ENCODE results near the gene OR2F1.
"Not testable (repeated sequence)": the region's sequence is repeated elsewhere in the genome, so short reads cannot be mapped to it uniquely, and the experiment has no call there.

The OR2F1 gene

DNA sequence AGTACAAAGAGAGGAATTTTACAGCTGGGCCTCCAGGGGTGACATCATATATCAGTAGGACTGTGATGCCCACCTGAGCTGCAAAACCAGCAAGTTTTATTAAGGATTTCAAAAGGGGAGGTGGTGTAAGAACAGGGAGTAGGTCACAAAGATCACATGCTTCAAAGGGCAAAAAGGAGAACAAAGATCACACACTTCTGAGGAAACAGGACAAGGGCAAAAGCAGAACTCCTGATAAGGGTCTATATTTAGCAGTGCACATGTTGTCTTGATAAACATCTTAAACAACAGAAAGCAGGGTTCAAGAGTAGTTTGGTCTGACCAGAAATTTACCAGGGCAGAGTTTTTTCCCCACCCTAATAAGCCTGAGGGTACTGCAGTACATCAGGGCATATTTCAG lies 55.4 kb downstream of the OR2F1 start:
- DNase-seq, result peak in 3 of 4 experiments; percentile 17 to 40 (median 27)

DNA sequence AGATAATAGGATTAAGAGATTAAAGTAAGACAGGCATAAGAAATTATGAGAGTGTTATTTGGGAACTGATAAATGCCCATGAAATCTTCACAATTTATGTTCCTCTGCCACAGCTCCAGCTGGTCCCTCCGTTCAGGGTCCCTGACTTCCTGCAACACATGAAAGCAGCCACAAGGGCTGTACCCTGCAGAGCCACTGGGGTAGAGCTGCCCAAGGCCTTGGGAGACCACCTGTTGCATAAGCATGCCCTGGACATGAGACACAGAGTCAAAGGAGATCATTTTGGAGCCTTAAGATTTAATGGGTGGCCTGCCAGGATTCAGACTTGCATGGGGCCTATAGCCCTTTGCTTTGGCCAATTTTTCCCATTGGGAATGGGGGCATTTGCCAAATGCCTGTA lies 56.2 kb downstream of the OR2F1 start:
- not testable (repeated sequence) for DNase-seq

DNA sequence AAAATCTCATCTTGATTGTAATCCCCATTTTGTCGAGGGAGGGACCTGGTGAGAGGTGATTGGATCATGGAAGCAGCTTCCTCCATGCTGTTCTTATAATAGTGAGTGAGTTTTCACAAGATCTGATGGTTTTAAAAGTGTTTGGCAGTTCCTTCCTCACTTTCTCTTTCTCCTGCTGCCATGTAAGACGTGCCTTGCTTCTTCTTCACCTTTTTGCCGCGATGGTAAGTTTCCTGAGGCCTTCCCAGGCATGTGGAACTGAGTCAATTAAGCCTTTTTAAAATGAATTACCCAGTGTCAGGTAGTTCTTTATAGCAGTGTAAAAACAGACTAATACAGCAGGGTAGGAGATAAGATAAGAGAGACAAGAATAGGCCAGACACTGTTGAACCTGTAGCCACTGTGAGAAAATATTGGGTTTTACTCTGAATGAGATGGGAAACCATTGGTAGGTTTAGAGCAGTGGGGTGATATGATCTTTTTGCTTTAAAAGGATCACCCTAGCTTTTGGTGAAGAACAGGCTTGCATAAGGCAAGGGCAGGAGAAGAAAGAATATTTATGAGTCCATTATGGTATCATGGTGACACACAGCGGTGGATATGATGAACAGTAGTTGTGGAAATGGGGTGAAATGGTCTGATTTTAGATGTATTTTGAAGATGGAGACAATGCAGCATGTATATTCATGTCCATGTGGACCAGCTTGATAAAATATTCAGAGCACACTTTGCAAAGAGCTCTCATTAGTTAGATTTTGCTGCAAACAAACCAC lies 57.0 kb downstream of the OR2F1 start:
- no peak for DNase-seq

All from suppressor macrophage (primary cell).